Calu3 (cell line): ENCODE measurements around the gene ARHGEF3. TPM values are rescaled to one million over a fixed set of nuclear protein-coding genes. Genes with fewer than 3 reads are reported as not detected.
"Not testable (repeated sequence)": the region's sequence is repeated elsewhere in the genome, so short reads cannot be mapped to it uniquely, and the experiment has no call there.

Experiments
- BruUV-seq: library from RNA; stranded (reverse); fragments of 400-500 nt; replicated peaks from 2 replicates; lab custom pipeline; 2021; lab: Mats Ljungman, UMichigan
- CTCF ChIA-PET: fragments of 300-600 bp; sonication (Branson Sonifier 250); formaldehyde crosslinking; loops from one replicate; lab custom pipeline; 2022; ENCODE audit warnings: antibody characterized with exemption; lab: Charles Lee
- DNase-seq: peaks from one replicate; pipeline ENCODE4 v3.0.0; 2022
- H3K27ac Mint-ChIP-seq: one replicate; pipeline ENCODE4 v1.8.0; 2022; ENCODE audit warnings: mixed read lengths; ENCODE audit not compliant: unreplicated experiment
- H3K27me3 Mint-ChIP-seq: one replicate; pipeline ENCODE4 v1.8.0; 2022; ENCODE audit warnings: mixed read lengths; ENCODE audit not compliant: unreplicated experiment
- H3K36me3 Mint-ChIP-seq: one replicate; pipeline ENCODE4 v1.8.0; 2022; ENCODE audit warnings: mild to moderate bottlenecking, moderate library complexity, mixed read lengths; ENCODE audit not compliant: insufficient read depth, unreplicated experiment
- H3K4me1 Mint-ChIP-seq: one replicate; pipeline ENCODE4 v1.8.0; 2022; ENCODE audit warnings: mild to moderate bottlenecking, low read depth, mixed read lengths; ENCODE audit not compliant: unreplicated experiment
- H3K4me3 Mint-ChIP-seq: one replicate; pipeline ENCODE4 v1.8.0; 2022; ENCODE audit warnings: mild to moderate bottlenecking, low read depth, moderate library complexity, mixed read lengths; ENCODE audit not compliant: unreplicated experiment
- H3K9me3 Mint-ChIP-seq: one replicate; pipeline ENCODE4 v1.8.0; 2022; ENCODE audit warnings: low read depth, mixed read lengths; ENCODE audit not compliant: unreplicated experiment
- CTCF ChIP-seq: fragments of 200-600 bp; IDR thresholded peaks from one replicate; pipeline ENCODE4 v1.8.0; 2022; ENCODE audit warnings: antibody characterized with exemption; ENCODE audit not compliant: unreplicated experiment
- intact Hi-C: fragments of 100-400 bp; cut with micrococcal nuclease; formaldehyde crosslinking; loops from one replicate; pipeline ENCODE4 v1.10.0; 2022; ENCODE audit not compliant: unreplicated experiment
- total RNA-seq: library from RNA; stranded (reverse); gene quantifications from 2 replicates; pipeline ENCODE4 v1.2.3, GENCODE V29; 2022

The ARHGEF3 gene
- total RNA-seq, 1 experiment from 2014 or later, result 21.8 TPM

DNA sequence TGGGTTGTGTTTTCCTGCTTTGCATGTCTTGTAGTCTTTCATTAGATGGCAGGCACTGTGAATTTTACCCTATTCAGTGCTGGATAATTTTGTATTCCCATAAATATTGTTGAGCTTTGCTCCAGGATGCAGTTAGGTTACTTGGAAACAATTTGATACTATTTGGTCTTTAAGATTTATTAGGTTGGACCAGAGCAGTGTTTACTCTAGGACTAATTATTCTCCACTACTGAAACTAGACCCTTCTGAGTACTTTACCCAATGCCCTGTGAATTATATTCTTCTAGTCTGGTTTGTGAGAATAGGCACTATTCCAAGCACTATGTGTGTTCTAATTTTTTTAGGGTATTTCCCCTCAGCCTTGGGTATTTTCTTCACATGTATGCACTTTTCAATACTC lies 80.9 kb downstream of the ARHGEF3 start:
- DNase-seq, result no peak
- no peak overlapping the region for H3K4me3 Mint-ChIP-seq
- no TSS peak for BruUV-seq
- intact Hi-C loops, result no loop called here
- H3K27me3 Mint-ChIP-seq, result no peaks in the 10 kb centered on the region
- no peak overlapping the region for H3K27ac Mint-ChIP-seq
- no peaks in the 10 kb centered on the region for H3K36me3 Mint-ChIP-seq
- no peak for TF ChIP-seq CTCF
- CTCF ChIA-PET, result no interaction called here
- H3K4me1 Mint-ChIP-seq, result no peaks in the 10 kb centered on the region
- peaks cover 6% of the 10 kb centered on the region for H3K9me3 Mint-ChIP-seq

GRCh38 chr3:56718809-56719208 lies 82.9 kb downstream of the ARHGEF3 start:
- BruUV-seq, CTCF ChIA-PET, H3K4me1 Mint-ChIP-seq, H3K9me3 Mint-ChIP-seq, H3K4me3 Mint-ChIP-seq, H3K27me3 Mint-ChIP-seq, H3K27ac Mint-ChIP-seq, intact Hi-C loops, DNase-seq, H3K36me3 Mint-ChIP-seq: not testable (repeated sequence)

GRCh38 chr3:56711344-56711743 lies 90.4 kb downstream of the ARHGEF3 start:
- intact Hi-C loops, result no loop called here
- H3K36me3 Mint-ChIP-seq, result no peaks in the 10 kb centered on the region
- CTCF ChIA-PET, result no interaction called here
- no peaks in the 10 kb centered on the region for H3K27me3 Mint-ChIP-seq
- no peaks in the 10 kb centered on the region for H3K9me3 Mint-ChIP-seq
- no peaks in the 10 kb centered on the region for H3K4me1 Mint-ChIP-seq
- TF ChIP-seq CTCF, result no peak
- DNase-seq, result no peak
- H3K4me3 Mint-ChIP-seq, result no peak overlapping the region
- no peak overlapping the region for H3K27ac Mint-ChIP-seq
- no TSS peak for BruUV-seq

- not testable (repeated sequence) for H3K36me3 Mint-ChIP-seq, H3K27ac Mint-ChIP-seq, H3K9me3 Mint-ChIP-seq, H3K4me3 Mint-ChIP-seq, H3K4me1 Mint-ChIP-seq, DNase-seq, H3K27me3 Mint-ChIP-seq, BruUV-seq
- intact Hi-C loops, result loop anchor here (1.0 to 10.0 kb wide), 2 partner anchors 92 to 357 kb away; partner anchors contain the start of gene SPATA12
- CTCF ChIA-PET, result interaction anchor here (0.6 to 0.7 kb wide), 4 partner anchors 93 to 616 kb away, joined by 3 to 6 read pairs (median 4); no protein-coding TSS in a partner anchor
These were observed 94.3 kb downstream of the ARHGEF3 start for GRCh38 chr3:56707412-56707811.

GRCh38 chr3:56706629-56707028 lies 95.1 kb downstream of the ARHGEF3 start:
- Mint-ChIP-seq H3K9me3 (no peaks in the 10 kb centered on the region), H3K27ac (no peak overlapping the region), H3K4me3 (no peak overlapping the region), H3K27me3 (no peaks in the 10 kb centered on the region), H3K36me3 (no peaks in the 10 kb centered on the region), H3K4me1 (no peaks in the 10 kb centered on the region)
- no peak for DNase-seq
- TF ChIP-seq CTCF, result no peak
- CTCF ChIA-PET, result interaction anchor here (0.7 kb wide), 1 partner anchor 78 kb away, joined by 3 read pairs; no protein-coding TSS in a partner anchor
- intact Hi-C loops, result loop anchor here (1.0 to 10.0 kb wide), 2 partner anchors 93 to 358 kb away; partner anchors contain the start of gene SPATA12
- BruUV-seq, result no TSS peak
